SK-N-SH (cell line): Measurements from ENCODE around the gene COX14.

Source experiments
- ELF1 ChIP-seq: IDR thresholded peaks from 2 replicates; pipeline ENCODE4 v1.4.0; 2012
- EP300 ChIP-seq, 2 experiments: IDR thresholded peaks; 2 replicates each; pipeline versions ENCODE4 v1.4.0 to v1.6.1; 2012; ENCODE audit warnings: borderline replicate concordance in 1 of 2, low read depth in 1 of 2, low read length in 1 of 2
- EZH2phosphoT487 ChIP-seq: fragments of 200-600 bp; sonication (generic); IDR thresholded peaks from 2 replicates; pipeline ENCODE4 v1.6.1; 2017; ENCODE audit warnings: low read depth, mixed run types, mild to moderate bottlenecking, antibody characterized with exemption, moderate library complexity, borderline replicate concordance
- FOXJ3 ChIP-seq: sonication (generic); formaldehyde crosslinking; IDR thresholded peaks from 2 replicates; pipeline ENCODE4 v1.5.1; 2020; ENCODE audit warnings: mild to moderate bottlenecking, missing genetic modification reagents
- GABPA ChIP-seq: IDR thresholded peaks from 2 replicates; pipeline ENCODE4 v1.4.0; 2012; ENCODE audit warnings: low read depth, mild to moderate bottlenecking
- POLR2AphosphoS5 ChIP-seq: IDR thresholded peaks from 2 replicates; pipeline ENCODE4 v1.6.1; 2012; ENCODE audit warnings: low read depth, low read length
- RCOR1 ChIP-seq: fragments of 150-350 bp; IDR thresholded peaks from 2 replicates; pipeline ENCODE4 v1.6.1; 2017; ENCODE audit warnings: antibody characterized with exemption, low read length
- RFX5 ChIP-seq: IDR thresholded peaks from 2 replicates; pipeline ENCODE4 v1.6.1; 2012; ENCODE audit warnings: mild to moderate bottlenecking, improper control_type of control experiment, low read length
- SIN3A ChIP-seq: IDR thresholded peaks from 2 replicates; pipeline ENCODE4 v1.6.1; 2012; ENCODE audit warnings: low read depth, mild to moderate bottlenecking, low read length, moderate library complexity, borderline replicate concordance
- TAF1 ChIP-seq: IDR thresholded peaks from 2 replicates; pipeline ENCODE4 v1.6.1; 2012; ENCODE audit warnings: low read depth, mild to moderate bottlenecking, low read length, moderate library complexity, borderline replicate concordance
- TCF12 ChIP-seq: IDR thresholded peaks from 2 replicates; pipeline ENCODE4 v1.4.0; 2012
- TEAD4 ChIP-seq: IDR thresholded peaks from 2 replicates; pipeline ENCODE4 v1.4.0; 2012; ENCODE audit warnings: mild to moderate bottlenecking, borderline replicate concordance; ENCODE audit not compliant: insufficient read depth
- YY1 ChIP-seq: IDR thresholded peaks from 2 replicates; pipeline ENCODE4 v1.4.0; 2012; ENCODE audit warnings: low read depth, mild to moderate bottlenecking
- TF ChIP-seq, protein P1 (sequence below): fragments of 200-600 bp; sonication (generic); IDR thresholded peaks from 2 replicates; pipeline ENCODE4 v1.6.1; 2017; ENCODE audit warnings: antibody characterized with exemption, mild to moderate bottlenecking, moderate library complexity

DNA sequence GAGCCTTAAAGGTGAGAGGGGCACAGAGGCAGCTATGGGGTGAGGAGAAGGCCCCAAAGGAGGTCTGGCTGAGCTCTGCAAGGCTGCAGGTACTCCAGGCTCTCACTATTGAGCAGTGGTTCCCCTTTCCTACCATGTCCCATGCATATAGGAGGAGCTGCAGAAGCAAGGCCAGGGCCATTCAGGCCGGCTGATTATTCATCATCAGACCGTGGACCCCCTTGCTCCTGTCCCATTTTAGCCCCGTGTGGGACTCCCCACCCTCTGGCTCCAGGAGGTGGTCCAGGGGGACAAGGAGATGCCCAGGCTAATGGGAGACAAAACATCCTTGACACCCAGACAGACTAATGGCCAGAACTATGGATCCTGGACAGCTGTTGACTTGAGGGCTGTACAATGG is 5.1 kb upstream of the COX14 start:
- TF ChIP-seq POLR2AphosphoS5 (no peak), YY1 (no peak), SIN3A (no peak), FOXJ3 (CRISPR knock-in tag) (no peak), ELF1 (no peak), RFX5 (no peak), TCF12 (no peak), EP300 (IDR thresholded peaks at IDR 0.05; ENCODE audit: borderline replicate concordance in 1 of 2, low read depth in 1 of 2, low read length in 1 of 2) (no peak), TAF1 (no peak), RCOR1 (no peak), EZH2phosphoT487 (no peak), TEAD4 (no peak), GABPA (no peak)
- TF ChIP-seq, protein P1, sequence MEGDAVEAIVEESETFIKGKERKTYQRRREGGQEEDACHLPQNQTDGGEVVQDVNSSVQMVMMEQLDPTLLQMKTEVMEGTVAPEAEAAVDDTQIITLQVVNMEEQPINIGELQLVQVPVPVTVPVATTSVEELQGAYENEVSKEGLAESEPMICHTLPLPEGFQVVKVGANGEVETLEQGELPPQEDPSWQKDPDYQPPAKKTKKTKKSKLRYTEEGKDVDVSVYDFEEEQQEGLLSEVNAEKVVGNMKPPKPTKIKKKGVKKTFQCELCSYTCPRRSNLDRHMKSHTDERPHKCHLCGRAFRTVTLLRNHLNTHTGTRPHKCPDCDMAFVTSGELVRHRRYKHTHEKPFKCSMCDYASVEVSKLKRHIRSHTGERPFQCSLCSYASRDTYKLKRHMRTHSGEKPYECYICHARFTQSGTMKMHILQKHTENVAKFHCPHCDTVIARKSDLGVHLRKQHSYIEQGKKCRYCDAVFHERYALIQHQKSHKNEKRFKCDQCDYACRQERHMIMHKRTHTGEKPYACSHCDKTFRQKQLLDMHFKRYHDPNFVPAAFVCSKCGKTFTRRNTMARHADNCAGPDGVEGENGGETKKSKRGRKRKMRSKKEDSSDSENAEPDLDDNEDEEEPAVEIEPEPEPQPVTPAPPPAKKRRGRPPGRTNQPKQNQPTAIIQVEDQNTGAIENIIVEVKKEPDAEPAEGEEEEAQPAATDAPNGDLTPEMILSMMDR, result no peak
